Measurements from ENCODE around the gene CDK14. TPM values are rescaled to one million over a fixed set of nuclear protein-coding genes. Genes with fewer than 3 reads are reported as not detected.

Gene CDK14
- total and polyA plus RNA-seq, 2 of the 8 experiments (the other 6 are each of a cell fraction or from before 2014, with no cell fraction given) = 5.5 to 47.3 TPM

- no peak for TF ChIP-seq ZNF274 (IDR thresholded peaks at IDR 0.05; ENCODE audit: borderline replicate concordance, extremely low read depth, low read length)
- TF ChIP-seq TEAD4 (IDR thresholded peaks at IDR 0.05; ENCODE audit: low read depth, low read length) = no peak
- TF ChIP-seq KDM4A (IDR thresholded peaks at IDR 0.05; ENCODE audit: low read depth, low read length, severe bottlenecking) = no peak
- TF ChIP-seq TCF12 (IDR thresholded peaks at IDR 0.05; ENCODE audit: low read depth, low read length) = no peak
These were observed 398.5 kb downstream of the CDK14 start (continued) for GRCh38 chr7:90994601-90995000.
